HEK293 (cell line): ENCODE results near the gene HOXB9.

Experiments used
- BCL11A ChIP-seq: fragments of 450-650 bp; formaldehyde crosslinking; IDR thresholded peaks from 2 replicates; pipeline ENCODE4 v1.5.1; 2016; ENCODE audit warnings: low read depth, missing biosample characterization, missing genetic modification characterization
- ELK4 ChIP-seq: IDR thresholded peaks from 2 replicates; pipeline ENCODE4 v1.6.1; 2011; ENCODE audit warnings: mild to moderate bottlenecking, low read depth, low read length, borderline replicate concordance
- FEZF1 ChIP-seq: fragments of 450-650 bp; formaldehyde crosslinking; IDR thresholded peaks from 2 replicates; pipeline ENCODE4 v1.5.1; 2016; ENCODE audit warnings: missing biosample characterization, missing genetic modification characterization
- KLF8 ChIP-seq: fragments of 450-650 bp; formaldehyde crosslinking; IDR thresholded peaks from 2 replicates; pipeline ENCODE4 v1.5.1; 2016; ENCODE audit warnings: missing biosample characterization, missing genetic modification characterization
- PRDM1 ChIP-seq: fragments of 450-650 bp; formaldehyde crosslinking; IDR thresholded peaks from 2 replicates; pipeline ENCODE4; 2016; ENCODE audit warnings: missing biosample characterization, missing genetic modification characterization
- TCF7L2 ChIP-seq: IDR thresholded peaks from 2 replicates; pipeline ENCODE4 v1.6.1; 2011; ENCODE audit warnings: low read depth, mild to moderate bottlenecking, inconsistent platforms, low read length, moderate library complexity, borderline replicate concordance
- WT1 ChIP-seq: fragments of 450-650 bp; formaldehyde crosslinking; IDR thresholded peaks from 2 replicates; pipeline ENCODE4 v1.5.1; 2016; ENCODE audit warnings: missing biosample characterization, missing genetic modification characterization
- ZBTB26 ChIP-seq: fragments of 450-650 bp; formaldehyde crosslinking; optimal IDR thresholded peaks from 2 replicates; pipeline ENCODE3; 2016; ENCODE audit warnings: missing biosample characterization, mild to moderate bottlenecking, missing genetic modification characterization
- ZFP3 ChIP-seq: fragments of 450-650 bp; formaldehyde crosslinking; IDR thresholded peaks from 2 replicates; pipeline ENCODE4 v1.5.1; 2016; ENCODE audit warnings: low read depth, missing biosample characterization, missing genetic modification characterization
- ZIC2 ChIP-seq: fragments of 450-650 bp; formaldehyde crosslinking; IDR thresholded peaks from 2 replicates; pipeline ENCODE4 v1.5.1; 2016; ENCODE audit warnings: missing biosample characterization, missing genetic modification characterization
- ZNF132 ChIP-seq: fragments of 450-650 bp; formaldehyde crosslinking; IDR thresholded peaks from 2 replicates; pipeline ENCODE4 v1.5.1; 2017; ENCODE audit warnings: missing biosample characterization, missing genetic modification characterization, borderline replicate concordance
- ZNF140 ChIP-seq: fragments of 450-650 bp; formaldehyde crosslinking; IDR thresholded peaks from 2 replicates; pipeline ENCODE4 v1.5.1; 2016; ENCODE audit warnings: missing biosample characterization, missing genetic modification characterization
- ZNF19 ChIP-seq: fragments of 450-650 bp; formaldehyde crosslinking; IDR thresholded peaks from 2 replicates; pipeline ENCODE4; 2016; ENCODE audit warnings: missing biosample characterization, missing genetic modification characterization, low read depth
- ZNF2 ChIP-seq: fragments of 450-650 bp; formaldehyde crosslinking; IDR thresholded peaks from 2 replicates; pipeline ENCODE4 v1.5.1; 2016; ENCODE audit warnings: missing biosample characterization, missing genetic modification characterization
- ZNF280C ChIP-seq: fragments of 450-650 bp; formaldehyde crosslinking; IDR thresholded peaks from 2 replicates; pipeline ENCODE4 v1.5.1; 2016; ENCODE audit warnings: missing biosample characterization, missing genetic modification characterization
- ZNF366 ChIP-seq: fragments of 450-650 bp; formaldehyde crosslinking; conservative IDR thresholded peaks from 2 replicates; pipeline ENCODE4 v1.5.1; 2016; ENCODE audit warnings: missing biosample characterization, missing genetic modification characterization
- ZNF37A ChIP-seq: fragments of 450-650 bp; IDR thresholded peaks from 2 replicates; pipeline ENCODE4 v1.5.1; 2018; ENCODE audit warnings: missing biosample characterization, missing genetic modification characterization
- ZNF391 ChIP-seq: fragments of 450-650 bp; formaldehyde crosslinking; IDR thresholded peaks from 2 replicates; pipeline ENCODE4 v1.5.1; 2016; ENCODE audit warnings: low read depth, missing biosample characterization, missing genetic modification characterization, borderline replicate concordance
- ZNF394 ChIP-seq: fragments of 450-650 bp; formaldehyde crosslinking; IDR thresholded peaks from 2 replicates; pipeline ENCODE4 v1.5.1; 2016; ENCODE audit warnings: missing biosample characterization, missing genetic modification characterization, mild to moderate bottlenecking, moderate library complexity, borderline replicate concordance
- ZNF529 ChIP-seq: fragments of 450-650 bp; formaldehyde crosslinking; IDR thresholded peaks from 2 replicates; pipeline ENCODE4 v1.5.1; 2017; ENCODE audit warnings: missing genetic modification characterization, missing biosample characterization; ENCODE audit not compliant: insufficient replicate concordance
- ZNF549 ChIP-seq: fragments of 450-650 bp; IDR thresholded peaks from 2 replicates; pipeline ENCODE4 v1.5.1; 2018; ENCODE audit warnings: missing biosample characterization, missing genetic modification characterization, mild to moderate bottlenecking, inconsistent platforms, moderate library complexity
- ZNF580 ChIP-seq: fragments of 450-650 bp; formaldehyde crosslinking; IDR thresholded peaks from 2 replicates; pipeline ENCODE4 v1.5.1; 2016; ENCODE audit warnings: missing biosample characterization, missing genetic modification characterization
- ZNF596 ChIP-seq: fragments of 450-650 bp; IDR thresholded peaks from 2 replicates; pipeline ENCODE4 v1.5.0; 2018; ENCODE audit warnings: missing biosample characterization, mild to moderate bottlenecking, missing genetic modification characterization, moderate library complexity
- ZNF621 ChIP-seq: fragments of 450-650 bp; formaldehyde crosslinking; IDR thresholded peaks from 2 replicates; pipeline ENCODE4 v1.5.1; 2017; ENCODE audit warnings: missing biosample characterization, missing genetic modification characterization
- ZNF624 ChIP-seq: fragments of 450-650 bp; formaldehyde crosslinking; IDR thresholded peaks from 2 replicates; pipeline ENCODE4 v1.5.1; 2017; ENCODE audit warnings: missing biosample characterization, missing genetic modification characterization
- ZNF645 ChIP-seq: fragments of 450-650 bp; formaldehyde crosslinking; IDR thresholded peaks from 2 replicates; pipeline ENCODE4; 2016; ENCODE audit warnings: missing biosample characterization, missing genetic modification characterization
- ZNF670 ChIP-seq: fragments of 450-650 bp; formaldehyde crosslinking; IDR thresholded peaks from 2 replicates; pipeline ENCODE4 v1.5.1; 2016; ENCODE audit warnings: missing biosample characterization, missing genetic modification characterization, low read depth
- ZNF677 ChIP-seq: fragments of 450-650 bp; IDR thresholded peaks from 2 replicates; pipeline ENCODE4 v1.5.0; 2018; ENCODE audit warnings: missing biosample characterization, mild to moderate bottlenecking, missing genetic modification characterization, moderate library complexity
- ZNF692 ChIP-seq: fragments of 450-650 bp; formaldehyde crosslinking; IDR thresholded peaks from 2 replicates; pipeline ENCODE4 v1.5.1; 2016; ENCODE audit warnings: missing biosample characterization, missing genetic modification characterization
- ZNF747 ChIP-seq: fragments of 450-650 bp; formaldehyde crosslinking; IDR thresholded peaks from 2 replicates; pipeline ENCODE4 v1.5.1; 2016; ENCODE audit warnings: missing biosample characterization, missing genetic modification characterization
- ZNF776 ChIP-seq: fragments of 450-650 bp; formaldehyde crosslinking; IDR thresholded peaks from 2 replicates; pipeline ENCODE4 v1.5.0; 2017; ENCODE audit warnings: missing biosample characterization, missing genetic modification characterization, borderline replicate concordance
- ZNF785 ChIP-seq: fragments of 450-650 bp; formaldehyde crosslinking; IDR thresholded peaks from 2 replicates; pipeline ENCODE4 v1.5.1; 2016; ENCODE audit warnings: missing biosample characterization, missing genetic modification characterization
- ZNF792 ChIP-seq: fragments of 450-650 bp; formaldehyde crosslinking; IDR thresholded peaks from 2 replicates; pipeline ENCODE4 v1.5.1; 2016; ENCODE audit warnings: missing biosample characterization, missing genetic modification characterization
- ZNF837 ChIP-seq: fragments of 450-650 bp; formaldehyde crosslinking; IDR thresholded peaks from 2 replicates; pipeline ENCODE4 v1.5.1; 2016; ENCODE audit warnings: missing biosample characterization, missing genetic modification characterization

The HOXB9 gene

GRCh38 chr17:48587276-48588073 lies 38.7 kb downstream of the HOXB9 start (continued):
- TF ChIP-seq ZNF621 (tag by site-specific recombination) (no peak), ZNF394 (tag by site-specific recombination) (no peak; the same call in 1 of the 2 replicates), ZNF692 (no peak; the same call in 1 of the 2 replicates), KLF8 (tag by site-specific recombination) (no peak), ZNF776 (tag by site-specific recombination) (no peak), ZNF132 (tag by site-specific recombination) (no peak), ZNF792 (tag by site-specific recombination) (no peak), ZNF140 (no peak), ZNF2 (tag by site-specific recombination) (peak; percentile 37; the same call in 1 of the 2 replicates), ZNF37A (tag by site-specific recombination) (no peak), ZNF549 (no peak), ZNF596 (tag by site-specific recombination) (no peak), ZNF837 (tag by site-specific recombination) (no peak), ZNF747 (tag by site-specific recombination) (no peak), ZNF645 (no peak), ZNF670 (tag by site-specific recombination) (no peak), ZNF529 (no peak), ZNF580 (tag by site-specific recombination) (peak; percentile 79; the same call in 1 of the 2 replicates), ZIC2 (tag by site-specific recombination) (peak; percentile 99), ZBTB26 (tag by site-specific recombination) (no peak), ZNF677 (tag by site-specific recombination) (no peak), BCL11A (tag by site-specific recombination) (no peak), ZNF785 (tag by site-specific recombination) (no peak), WT1 (tag by site-specific recombination) (peak; percentile 51; the same call in 1 of the 2 replicates), ZNF366 (tag by site-specific recombination) (peak; percentile 60), ELK4 (no peak), ZNF19 (tag by site-specific recombination) (no peak), TCF7L2 (no peak), PRDM1 (peak; percentile 97), ZNF624 (tag by site-specific recombination) (no peak), ZNF391 (no peak), FEZF1 (tag by site-specific recombination) (peak; percentile 58; the same call in 1 of the 2 replicates), ZFP3 (tag by site-specific recombination) (no peak), ZNF280C (no peak)
